T-helper 1 cell treated with Interleukin-12 subunit alpha and Interleukin-12 subunit beta and Interleukin-4 antibody, amounts not matched to agents 30 ng/mL and 1 ng/mL, for 36 hours (primary cell): ENCODE measurements around the gene UBE2F. TPM values are rescaled to one million over a fixed set of nuclear protein-coding genes. Genes with fewer than 3 reads are reported as not detected.
"Not testable (repeated sequence)": the region's sequence is repeated elsewhere in the genome, so short reads cannot be mapped to it uniquely, and the experiment has no call there.

ENCODE experiments used
- intact Hi-C: fragments of 100-400 bp; cut with micrococcal nuclease; formaldehyde crosslinking; loops from one replicate; pipeline ENCODE4 v1.15.1; 2024
- total RNA-seq: library from RNA; stranded (reverse); gene quantifications from 2 replicates; pipeline ENCODE4 v1.2.3, GENCODE V29; 2022

The UBE2F gene
- total RNA-seq, 1 donor from 2014 or later, result 79.1 TPM

DNA sequence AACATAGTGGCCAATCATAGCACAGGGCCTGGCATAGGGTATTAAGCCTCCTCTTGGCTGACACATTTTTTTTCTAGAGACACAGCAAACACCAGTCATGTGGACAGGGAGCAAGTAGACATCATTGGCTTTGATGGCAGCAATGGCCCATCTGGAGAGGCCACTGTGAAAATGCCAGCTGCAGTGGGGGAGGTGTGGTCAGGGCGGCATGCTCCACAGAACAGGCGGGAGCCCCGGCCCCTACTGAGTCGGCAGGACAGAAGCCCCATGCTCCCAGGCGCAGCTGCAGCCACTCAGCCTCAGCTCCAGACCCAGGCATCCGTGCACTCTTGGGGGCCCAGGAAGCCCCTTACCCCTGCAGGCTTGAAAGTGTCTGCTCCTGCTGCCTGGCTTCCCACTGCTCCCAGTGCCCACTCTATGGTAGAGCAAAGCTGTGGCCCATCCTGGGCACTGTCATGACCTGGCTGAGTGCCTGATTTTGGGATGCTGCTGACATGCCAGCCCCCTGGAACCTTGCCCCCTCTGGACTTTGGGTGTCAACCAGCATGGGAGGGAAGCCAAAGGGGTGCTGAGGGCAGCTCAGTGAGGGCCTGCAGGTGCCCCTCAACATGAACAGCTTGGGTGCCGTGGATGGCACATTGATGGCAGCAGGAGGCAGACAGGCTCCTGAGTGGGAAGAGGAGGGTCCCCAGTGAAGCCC lies 23.3 kb upstream of the UBE2F start:
- intact Hi-C loops, result no loop called here

DNA sequence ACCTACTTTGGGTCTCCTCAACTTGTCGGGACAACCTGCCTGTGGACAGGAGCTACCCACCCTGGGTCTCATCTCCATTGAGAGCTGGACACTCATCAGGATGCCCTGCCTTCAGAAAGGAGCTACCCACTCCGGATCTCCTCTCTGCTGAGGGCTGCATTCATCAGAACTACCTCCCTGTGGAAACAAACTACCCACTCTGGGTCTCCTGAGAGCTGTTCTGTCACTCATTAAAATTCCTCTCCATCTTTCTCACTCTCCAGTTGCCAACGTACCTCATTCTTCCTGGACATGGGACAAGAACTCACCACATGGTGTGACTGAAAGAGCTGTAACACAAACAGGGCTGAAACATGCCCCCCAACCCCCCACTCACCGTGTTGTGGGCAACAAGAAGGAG lies 22.5 kb upstream of the UBE2F start:
- intact Hi-C loops, result no loop called here

DNA sequence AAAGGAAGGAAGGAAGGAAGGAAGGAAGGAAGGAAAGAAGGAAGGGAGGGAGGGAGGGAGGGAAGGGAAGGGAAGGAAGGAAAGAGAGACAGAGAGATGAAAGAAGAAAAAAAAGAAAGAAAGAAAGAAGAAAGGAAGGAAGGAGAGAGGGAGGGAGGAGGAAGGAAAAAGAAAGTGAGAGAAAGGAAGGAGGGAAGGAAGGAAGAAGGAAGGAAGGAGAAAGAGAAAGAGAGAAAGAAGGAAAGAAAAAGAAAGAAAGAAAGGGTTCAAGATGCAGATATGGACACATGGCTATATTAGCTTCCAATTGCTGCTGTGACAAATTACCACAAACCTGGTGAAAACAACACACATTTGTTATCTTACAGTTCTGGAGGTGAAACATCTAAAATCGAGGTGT lies 20.4 kb upstream of the UBE2F start:
- intact Hi-C loops, result no loop called here

DNA sequence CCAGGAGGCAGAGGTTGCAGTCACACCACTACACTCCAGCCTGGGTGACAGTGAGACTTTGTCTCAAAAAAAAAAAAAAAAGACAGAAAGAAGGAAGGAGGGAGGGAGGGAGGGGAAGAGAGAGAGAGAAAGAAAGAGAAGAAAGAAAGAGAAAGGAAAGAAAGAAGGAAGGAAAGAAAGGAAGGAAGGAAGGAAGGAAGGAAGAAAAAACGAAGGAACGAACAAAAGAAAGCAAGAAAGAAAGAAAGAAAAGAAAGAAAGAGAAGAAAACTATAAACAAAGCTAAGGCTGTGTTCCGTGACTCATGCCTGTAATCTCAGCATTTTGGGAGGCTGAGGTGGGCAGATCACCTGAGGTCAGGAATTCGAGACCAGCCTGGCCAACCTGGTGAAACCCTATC lies 15.5 kb upstream of the UBE2F start:
- intact Hi-C loops, result not testable (repeated sequence)

DNA sequence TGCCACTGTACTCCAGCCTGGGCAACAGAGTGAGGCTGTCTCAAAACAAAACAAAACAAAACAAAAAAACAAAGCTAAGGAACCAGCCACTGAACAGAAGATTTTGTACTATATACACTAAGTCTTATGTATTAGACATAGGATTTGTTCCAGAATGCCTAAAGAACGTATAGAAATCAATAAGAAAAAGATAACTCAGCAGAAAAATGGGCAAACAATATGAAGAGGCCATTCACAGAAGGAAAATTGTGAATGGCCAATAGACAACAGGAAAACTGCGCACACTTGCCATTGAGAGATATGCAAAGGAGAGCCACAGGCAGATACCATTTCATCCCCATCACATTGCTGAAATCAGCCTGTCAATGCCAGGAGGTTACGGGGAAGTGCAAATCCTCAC lies 14.9 kb upstream of the UBE2F start:
- intact Hi-C loops, result no loop called here

DNA sequence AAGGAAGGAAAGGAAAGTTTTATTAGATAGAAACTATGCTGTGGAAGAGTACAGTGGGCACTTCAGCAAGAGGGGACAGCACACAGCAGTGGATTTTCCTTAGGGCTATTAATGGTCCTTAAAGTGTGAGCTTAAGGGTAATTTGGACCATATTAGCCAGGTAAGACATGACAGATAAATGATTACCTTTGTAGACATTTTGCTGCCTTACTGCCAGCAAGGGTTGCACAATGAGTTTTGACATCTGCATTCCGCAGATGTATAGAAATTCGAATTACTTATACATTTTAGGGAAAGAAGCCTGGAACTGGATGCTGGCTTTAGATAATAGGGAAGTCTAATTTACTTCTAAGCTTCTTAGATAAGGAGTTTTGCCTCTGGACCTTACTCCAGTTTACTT lies 14.0 kb upstream of the UBE2F start:
- intact Hi-C loops, result no loop called here

DNA sequence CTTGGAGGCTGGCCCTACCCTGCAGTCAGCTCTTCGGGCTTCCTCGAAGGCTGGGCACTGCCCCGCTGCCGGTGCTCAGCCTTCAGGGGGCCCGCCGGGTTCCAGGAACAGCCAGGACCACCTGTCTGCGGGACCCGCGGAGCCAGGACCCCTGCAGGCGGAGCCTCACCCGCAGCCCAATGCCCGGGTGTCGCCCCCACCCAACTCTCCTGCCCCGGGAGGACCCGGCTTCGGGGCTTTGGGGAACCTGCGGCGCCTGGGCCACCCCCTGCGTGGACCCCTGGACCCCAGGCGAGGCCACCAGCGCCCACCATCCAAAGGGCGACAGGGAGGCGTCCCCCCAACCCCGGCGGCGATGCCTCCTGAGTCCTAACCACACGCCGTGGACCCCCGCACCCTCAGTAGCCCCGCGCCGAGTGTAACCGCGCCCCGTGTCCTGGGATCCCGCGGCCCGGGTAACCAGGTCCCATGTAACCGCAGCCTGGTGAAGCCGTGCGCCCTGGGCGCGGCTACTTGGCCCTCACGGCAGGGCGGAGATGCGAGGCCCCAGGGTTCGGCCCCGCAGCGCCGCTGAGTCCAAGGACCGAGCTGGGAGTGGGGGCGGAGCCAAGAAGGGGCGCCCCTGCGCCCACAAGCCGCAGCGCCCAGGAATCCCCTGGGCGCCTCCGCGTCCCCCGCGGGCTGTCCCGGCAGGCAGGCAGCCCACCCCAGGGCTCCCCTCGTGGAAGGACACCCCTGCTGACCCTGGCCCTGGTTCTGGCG lies 11.0 kb upstream of the UBE2F start:
- intact Hi-C loops, result no loop called here

DNA sequence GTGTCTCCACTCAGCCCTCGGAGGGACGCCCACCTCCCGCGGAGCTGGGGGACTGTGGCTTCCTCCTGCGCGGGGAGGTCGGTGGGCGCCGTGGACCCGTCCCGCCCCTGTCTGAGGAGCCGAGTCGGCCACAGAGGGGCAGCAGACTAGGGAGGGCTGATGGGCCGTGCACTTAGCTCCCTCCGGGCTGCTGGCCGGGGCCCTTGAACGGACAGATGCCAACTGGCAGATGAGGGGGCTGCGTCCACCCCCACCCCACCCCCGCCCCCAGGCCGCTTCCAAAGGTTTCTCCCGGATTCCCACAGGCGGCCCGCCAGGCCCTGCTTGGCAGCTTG lies 10.4 kb upstream of the UBE2F start:
- intact Hi-C loops, result no loop called here

DNA sequence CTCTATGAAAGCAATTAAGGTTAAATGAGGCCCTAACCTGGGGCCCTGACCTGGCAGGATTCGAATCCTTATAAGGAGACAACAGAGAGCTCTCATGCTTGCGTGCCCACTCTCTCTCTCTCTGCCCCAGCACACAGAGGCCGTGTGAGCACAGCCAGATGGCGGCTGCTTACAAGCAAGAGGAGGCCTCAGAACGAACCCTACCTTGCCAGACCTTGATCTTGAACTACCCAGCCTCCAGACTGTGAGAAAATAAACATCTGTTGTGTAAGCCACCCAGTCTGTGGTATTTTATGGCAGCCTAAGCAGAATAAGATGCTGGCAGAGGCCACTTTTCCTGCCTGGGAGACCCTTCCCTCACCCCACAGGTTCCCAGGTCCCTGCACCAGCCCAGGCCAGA lies 5.2 kb upstream of the UBE2F start:
- intact Hi-C loops, result no loop called here

DNA sequence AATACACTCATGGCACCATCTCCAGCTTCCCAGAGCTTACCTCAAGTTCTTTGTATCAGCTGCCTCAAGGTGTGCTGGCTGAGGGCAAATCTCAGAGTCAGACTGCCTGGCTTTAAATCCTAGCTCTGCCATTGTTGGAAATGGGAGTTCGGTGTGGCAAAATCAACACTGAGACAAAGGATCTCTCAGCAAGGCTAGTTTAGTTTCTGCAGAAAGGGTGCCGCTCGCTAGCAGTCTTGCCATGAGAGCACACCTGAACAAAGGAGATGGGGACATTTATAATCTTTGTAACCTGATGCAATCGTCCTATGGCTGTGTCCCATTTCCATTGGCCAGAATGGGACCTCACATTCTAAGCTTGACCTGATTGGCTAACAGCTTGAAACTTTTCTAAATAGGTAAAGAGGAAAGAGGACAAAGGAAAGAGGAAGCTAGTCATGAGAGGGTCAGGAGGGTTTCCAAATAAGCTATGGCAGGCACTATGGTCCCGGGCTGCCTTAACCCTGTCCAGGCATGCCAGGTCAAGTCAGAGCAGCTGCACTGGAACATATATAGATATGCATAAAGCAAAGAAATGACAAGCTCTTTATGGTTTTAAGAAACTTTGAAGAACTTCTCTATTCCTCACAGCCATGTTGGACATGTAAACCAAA lies 4.3 kb upstream of the UBE2F start:
- intact Hi-C loops, result no loop called here

DNA sequence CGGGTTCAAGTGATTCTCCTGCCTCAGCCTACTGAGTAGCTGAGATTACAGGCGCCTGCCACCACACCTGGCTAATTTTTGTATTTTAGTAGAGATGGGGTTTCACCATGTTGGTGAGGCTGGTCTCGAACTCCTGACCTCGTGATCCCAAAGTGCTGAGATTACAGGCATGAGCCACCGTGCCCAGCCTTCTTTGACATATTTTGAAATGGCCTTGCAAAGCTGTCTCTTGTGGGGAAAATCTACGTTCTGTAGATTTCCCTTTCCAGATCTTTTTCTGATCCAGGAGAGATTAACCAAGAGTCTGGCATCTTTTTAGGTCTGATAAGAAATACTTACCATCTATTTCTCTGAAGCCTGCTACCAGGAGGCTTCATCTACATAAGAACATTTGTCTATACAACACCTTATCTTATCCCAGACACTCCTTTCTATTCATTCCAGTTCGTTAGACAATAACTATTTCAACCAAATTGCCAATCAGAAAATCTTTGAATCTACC lies 3.3 kb upstream of the UBE2F start:
- intact Hi-C loops, result not testable (repeated sequence)

DNA sequence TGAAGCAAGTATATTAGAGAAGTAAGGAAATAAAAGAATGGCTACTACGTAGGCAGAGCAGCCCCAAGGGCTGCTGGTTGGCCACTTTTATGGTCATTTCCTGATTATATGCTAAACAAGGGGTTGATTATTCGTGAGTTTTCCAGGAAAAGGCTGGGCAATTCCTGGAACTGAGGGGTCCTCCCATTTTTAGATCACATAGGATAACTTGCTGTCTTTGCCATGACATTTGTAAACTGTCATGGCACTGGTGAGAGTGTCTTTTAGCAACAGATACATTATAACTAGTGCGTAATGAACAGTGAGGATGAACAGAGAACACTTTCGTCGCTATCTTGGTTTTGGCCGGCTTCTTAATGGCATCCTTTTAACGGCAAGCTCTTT lies 2.6 kb upstream of the UBE2F start:
- intact Hi-C loops, result no loop called here

DNA sequence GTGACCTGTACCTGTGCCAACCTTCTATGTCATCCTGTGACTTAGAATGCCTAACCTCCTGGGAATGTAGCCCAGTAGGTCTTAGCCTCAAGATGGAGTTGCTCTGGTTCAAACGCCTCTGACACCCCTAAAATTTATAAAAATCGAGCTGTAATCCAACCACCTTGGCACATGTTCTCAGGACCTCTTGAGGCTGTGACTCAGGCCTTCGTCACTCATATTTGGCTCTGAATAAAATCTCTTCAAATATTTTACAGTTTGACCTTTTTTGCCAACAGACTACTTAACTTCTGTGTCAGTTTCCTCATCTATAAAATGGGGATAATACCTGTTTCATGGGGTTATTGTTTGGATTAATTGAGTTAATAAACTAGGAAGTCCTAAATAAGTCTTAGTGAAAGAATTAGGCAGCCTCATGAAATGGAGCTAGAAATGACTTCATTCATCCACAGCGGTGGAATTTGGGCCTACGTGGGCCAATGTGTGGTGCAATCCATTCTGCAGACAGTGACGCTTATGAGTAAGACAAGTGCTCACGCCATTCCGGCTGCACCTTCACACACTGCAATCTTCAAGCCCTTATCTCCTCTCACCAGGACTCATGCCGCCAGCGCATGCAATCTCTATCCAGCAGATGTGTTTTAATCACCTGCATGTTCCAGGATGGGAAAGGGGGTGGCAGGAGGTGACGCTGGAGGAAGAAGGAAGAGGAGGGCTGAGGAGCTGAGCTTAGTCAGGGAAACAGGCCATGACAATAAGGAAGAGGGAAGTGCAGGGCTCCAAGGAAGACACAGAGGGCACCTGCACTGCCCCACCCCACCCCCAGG lies 2.0 kb upstream of the UBE2F start:
- intact Hi-C loops, result loop anchor here (5.0 kb wide), 1 partner anchor 463 kb away; the partner anchor contains the start of gene ASB1

DNA sequence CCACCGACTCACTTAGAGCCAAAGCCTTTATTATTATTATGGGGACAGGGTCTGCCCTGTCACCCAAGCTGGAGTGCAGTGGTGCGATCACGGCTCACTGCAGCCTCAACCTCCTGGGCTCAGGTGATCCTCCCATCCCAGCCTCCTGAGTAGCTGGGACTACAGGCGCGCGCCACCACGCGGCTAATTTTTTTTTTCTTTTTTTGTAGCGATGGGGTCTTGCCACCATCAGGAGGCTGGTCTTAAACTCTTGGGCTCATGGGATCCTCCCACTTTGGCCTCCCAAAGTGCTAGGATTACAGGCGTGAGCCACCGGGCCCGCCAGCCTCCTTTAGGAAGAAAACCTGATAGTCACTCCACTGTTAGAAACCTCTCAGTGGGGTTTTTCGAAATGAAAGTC lies 970 bp upstream of the UBE2F start:
- intact Hi-C loops, result loop anchor here (1.0 to 5.0 kb wide), 5 partner anchors 68 to 461 kb away; partner anchors contain the start of genes ASB1 and TRAF3IP1

DNA sequence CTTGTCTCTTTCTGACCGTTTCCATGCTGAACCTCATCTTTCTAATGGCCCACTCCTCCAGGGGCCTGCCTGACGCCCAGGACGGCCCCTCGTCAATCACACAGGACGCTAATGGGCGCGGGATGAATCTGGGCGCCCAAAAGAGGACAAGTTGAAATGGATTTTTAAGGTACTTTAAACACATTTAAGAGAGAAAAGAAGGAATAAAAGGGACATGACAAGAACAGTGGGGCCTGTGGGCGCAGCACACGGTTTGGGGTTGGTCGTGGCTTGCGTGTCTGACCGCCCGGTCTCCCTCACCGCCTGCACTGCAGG lies 607 bp upstream of the UBE2F start:
- intact Hi-C loops, result loop anchor here (1.0 to 5.0 kb wide), 5 partner anchors 68 to 461 kb away; partner anchors contain the start of genes ASB1 and TRAF3IP1

DNA sequence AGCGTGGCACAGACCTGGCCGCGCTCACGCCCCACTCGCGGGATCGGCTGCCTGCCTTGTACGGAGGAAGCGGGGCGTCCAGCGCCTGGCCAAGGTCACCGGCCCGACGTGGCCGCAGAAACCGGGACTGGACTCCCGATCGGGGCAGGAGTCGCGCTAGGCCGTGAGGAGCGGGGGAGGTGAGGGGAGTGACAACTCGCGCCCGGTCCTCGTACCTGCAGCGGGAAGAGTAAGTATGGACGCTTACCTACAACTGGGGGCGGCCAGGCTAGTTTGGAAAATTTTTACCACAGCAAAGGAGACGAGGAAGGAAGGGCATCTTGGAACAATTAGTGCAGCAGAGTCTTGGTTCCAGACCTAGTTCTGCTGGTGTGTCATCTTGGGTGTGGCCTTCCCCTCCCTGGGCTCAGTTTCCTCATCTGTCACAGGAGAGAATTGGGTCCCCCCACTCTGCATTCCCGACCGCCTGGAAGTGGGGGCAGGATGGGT lies 693 bp downstream of the UBE2F start:
- intact Hi-C loops, result loop anchor here (2.0 to 5.0 kb wide), 2 partner anchors 131 to 460 kb away; partner anchors contain the start of gene ASB1

DNA sequence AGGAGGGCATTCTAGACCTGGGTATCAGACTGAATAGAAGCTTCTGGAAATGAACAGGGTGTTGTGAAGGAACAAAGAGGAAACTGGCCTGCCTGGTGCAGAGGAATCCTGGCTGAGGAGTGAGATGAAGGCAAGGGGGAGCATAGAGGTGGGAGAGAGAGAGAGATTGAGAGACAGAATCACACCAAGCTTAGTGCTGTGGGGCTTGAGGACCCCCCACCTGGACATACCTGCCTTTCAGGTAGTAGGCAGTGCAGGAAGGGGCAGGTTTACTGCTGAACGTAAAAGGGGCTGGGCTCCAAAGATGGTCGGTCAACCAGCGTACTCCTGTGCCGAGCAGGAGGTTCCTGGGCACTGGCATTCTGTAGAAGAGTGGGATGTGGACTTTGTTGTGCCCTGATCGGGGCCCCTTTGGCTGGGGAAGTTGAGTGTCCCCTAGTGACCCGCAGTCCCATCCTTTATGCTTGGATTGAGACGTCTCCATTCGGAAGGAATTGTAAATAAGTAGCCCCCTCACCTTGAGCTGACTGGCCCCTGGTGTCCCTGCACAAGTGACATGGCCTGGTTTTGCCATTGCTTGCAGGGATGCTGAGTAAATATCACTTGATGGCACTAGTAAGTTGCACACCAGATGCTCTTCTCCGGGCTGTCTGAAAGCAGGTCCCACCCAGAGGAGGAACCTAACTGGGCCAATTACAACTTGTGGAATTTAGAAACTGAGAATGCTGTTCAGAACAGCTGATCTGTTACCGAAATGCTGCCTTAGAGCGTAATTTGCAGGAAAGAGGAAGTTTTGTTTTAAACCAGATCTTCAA lies 1.4 kb downstream of the UBE2F start:
- intact Hi-C loops, result loop anchor here (1.0 to 5.0 kb wide), 12 partner anchors 30 to 459 kb away; partner anchors contain the start of genes ASB1, ILKAP and PER2

DNA sequence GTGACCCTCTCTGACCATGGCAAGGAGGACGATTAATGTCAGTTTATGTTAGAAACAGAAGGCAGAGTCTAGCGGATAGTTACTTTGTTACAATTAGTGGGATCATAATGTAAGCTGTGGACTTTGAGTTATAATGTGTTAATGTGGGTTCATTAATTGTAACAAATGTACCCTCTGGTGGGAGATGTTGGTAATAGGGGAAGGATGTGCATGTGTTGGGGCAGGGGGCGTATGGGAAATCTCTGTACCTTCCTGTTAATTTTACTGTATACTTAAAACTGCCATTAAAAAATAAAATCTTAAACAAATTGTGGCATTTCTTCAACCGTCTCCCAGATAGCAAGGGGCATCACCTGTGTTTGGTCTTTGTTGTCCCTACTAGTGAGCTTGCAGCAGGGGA lies 4.8 kb downstream of the UBE2F start:
- intact Hi-C loops, result no loop called here

DNA sequence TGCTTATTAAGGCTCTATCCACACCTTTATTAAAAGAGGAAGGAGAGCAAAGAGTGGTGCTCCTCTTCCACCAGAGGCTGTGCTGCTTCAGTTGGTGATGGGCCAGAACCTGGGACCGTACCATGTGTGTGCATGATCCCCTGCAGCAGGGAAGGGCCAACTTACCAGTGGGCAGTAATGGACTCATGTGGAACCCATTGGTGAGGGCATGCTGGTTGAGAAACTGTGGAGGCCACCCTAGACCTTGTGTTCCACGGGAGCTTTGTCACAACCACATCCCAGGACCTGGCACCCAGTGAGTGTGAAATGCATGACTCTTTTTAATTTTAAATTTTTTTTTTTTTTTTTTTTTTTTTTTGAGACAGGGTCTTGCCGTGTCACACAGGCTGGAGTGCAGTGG lies 5.4 kb downstream of the UBE2F start:
- intact Hi-C loops, result no loop called here

DNA sequence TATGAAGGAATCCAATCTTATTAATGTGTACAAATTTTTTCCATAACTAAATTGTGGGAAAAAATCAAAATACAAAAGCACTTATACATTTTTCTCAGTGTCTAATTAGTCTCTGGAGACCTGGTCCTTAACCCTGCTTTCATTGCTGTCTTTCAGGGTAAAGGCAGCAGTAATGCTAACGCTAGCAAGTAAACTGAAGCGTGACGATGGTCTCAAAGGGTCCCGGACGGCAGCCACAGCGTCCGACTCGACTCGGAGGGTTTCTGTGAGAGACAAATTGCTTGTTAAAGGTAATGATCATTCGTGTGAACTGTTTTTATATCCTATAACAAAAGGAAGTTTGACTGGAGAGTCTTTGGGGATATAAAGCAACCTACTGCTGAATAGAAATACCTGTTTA lies 6.1 kb downstream of the UBE2F start:
- intact Hi-C loops, result no loop called here
